OCI-M2 (cell line): ENCODE data around the gene MIER3.

Source experiments
- DNase-seq: peaks from one replicate; lab custom pipeline; 2025; ENCODE audit not compliant: unreplicated experiment; lab: John Stamatoyannopoulos, UW

Gene MIER3

DNA sequence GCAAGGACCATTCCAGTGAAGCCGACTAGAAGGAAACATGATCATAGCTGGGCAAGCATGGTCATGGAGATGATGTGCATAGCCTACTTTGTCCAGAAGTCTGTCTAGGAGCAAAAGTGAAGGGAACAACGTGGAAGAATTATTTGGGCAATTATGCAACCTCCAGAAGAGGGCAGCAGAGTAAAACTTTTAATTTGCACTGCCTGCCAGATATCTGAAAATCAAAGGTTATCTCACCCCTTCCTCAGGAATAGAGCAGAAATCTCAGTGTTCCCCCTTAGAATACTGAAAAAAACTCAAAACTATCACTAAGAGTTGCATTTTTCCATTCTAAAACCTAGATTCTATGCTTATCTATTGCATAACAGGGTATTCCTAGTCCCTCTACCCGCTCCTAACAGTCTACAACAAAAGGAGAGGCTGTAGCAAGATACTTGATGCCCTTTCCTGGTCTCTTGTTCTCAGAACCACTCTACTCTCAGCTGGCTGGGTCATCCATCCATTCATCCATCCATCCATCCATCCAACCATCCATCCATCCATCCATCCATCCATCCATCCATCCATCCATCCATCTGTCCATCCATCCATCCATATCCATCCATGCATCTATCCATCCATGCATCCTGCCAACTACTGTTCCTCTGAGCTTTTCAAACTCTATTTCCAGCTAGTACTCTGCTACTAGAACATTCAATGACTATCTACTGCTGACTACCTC, 50.9 kb downstream of the MIER3 start:
- peak; percentile 17 for DNase-seq

DNA sequence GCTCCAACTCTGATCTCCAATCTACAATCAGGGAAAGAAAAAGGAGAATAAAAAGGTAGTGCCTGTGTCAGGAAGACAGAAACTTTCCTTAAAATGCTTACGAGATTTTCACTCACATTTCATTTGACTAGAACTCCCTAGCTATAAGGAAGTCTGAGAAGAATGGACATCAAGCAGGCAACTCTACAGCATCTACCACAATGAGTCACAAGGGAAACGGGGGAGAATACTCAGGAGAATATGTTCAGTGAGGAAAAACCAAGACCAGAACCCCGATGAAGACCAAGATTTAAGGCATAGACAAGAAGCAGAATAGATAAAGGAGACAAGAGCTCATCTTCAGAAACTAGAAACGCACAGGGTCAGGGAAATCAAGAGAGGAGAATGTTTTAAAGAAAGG, 51.5 kb downstream of the MIER3 start:
- DNase-seq, result no peak

DNA sequence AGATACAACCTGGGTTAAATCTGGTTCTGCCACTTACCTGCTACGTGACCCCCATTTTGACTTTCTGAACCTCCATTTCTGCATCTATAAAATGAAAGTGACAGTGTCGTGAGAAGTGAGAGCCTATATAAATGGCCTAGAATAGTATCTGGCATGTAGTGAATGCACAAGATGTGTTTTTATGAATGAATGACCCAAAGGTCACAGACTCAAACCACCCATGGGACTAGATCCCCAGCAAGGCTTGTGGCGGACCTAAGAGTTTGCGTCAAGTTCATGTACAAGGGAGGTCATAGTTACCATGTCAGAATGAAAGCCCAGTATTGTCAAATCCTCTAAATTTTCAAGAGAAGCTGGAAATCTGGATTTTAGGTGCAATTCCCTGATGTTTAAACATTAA, 53.7 kb downstream of the MIER3 start:
- no peak for DNase-seq

DNA sequence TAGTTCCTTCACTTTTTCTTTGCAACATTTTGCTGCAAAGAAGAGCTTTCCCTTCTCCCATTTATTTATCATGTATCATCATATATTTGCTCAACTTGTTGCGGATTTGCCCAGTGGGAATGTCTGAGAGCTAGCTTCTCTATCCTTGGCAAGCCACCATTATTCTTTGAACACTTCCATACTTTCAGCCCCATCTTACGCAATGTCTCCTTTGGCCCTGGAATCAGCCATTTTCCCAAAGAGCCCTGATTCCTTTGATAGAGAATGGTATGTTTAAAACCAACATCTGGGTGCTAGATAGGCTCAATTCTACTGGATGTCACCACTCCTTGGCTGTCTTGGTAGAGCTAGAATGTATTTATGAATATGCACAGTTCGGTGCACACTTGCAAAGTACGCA, 55.2 kb downstream of the MIER3 start:
- DNase-seq, result no peak

DNA sequence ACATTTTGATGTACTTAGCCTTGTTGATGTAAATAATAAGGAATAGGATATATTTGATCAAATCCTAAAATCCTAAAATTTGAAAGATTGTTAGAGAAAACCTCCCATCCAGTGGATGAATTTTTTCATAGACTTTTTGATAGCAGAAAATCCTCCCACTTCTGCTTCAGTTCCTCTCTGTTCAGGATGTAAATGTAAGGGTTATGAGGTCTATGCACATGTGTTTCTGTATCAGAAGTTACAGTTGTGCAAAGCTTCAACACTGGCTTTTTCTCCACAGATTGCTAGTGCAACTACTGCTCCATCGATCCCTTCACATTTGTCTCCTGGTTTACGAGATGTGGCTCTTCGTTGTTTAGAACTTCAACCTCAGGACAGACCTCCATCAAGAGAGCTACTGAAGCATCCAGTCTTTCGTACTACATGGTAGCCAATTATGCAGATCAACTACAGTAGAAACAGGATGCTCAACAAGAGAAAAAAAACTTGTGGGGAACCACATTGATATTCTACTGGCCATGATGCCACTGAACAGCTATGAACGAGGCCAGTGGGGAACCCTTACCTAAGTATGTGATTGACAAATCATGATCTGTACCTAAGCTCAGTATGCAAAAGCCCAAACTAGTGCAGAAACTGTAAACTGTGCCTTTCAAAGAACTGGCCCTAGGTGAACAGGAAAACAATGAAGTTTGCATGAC, 58.5 kb downstream of the MIER3 start:
- DNase-seq, result no peak

DNA sequence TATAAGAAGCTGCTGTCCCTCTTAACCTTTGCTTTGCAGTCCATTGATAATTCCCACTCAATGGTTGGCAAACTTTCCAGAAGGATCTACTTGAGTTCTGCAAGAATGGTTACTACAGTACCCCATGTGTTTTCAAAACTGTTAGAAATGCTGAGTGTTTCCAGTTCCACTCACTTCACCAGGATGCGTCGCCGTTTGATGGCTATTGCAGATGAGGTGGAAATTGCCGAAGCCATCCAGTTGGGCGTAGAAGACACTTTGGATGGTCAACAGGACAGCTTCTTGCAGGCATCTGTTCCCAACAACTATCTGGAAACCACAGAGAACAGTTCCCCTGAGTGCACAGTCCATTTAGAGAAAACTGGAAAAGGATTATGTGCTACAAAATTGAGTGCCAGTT, 70.4 kb downstream of the MIER3 start:
- DNase-seq, result no peak

DNA sequence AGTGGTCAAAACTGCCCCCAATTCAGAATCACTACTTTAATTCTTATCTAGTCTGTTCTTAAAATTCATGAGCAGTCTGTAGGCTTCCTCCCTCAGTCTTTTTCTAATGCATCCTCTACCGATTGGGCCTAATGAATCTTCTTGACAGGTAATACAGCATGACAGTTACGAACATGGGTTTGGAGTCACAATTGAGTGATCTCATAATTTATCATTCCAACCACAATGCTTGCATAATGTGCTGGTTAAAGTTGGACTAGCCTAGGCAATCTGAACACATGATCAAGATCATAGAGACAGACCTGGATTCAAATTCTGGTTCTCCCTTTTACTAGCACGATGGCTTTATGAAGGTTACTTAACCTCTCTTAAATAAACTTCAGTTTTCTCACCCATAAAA, 75.6 kb downstream of the MIER3 start:
- DNase-seq, result no peak

DNA sequence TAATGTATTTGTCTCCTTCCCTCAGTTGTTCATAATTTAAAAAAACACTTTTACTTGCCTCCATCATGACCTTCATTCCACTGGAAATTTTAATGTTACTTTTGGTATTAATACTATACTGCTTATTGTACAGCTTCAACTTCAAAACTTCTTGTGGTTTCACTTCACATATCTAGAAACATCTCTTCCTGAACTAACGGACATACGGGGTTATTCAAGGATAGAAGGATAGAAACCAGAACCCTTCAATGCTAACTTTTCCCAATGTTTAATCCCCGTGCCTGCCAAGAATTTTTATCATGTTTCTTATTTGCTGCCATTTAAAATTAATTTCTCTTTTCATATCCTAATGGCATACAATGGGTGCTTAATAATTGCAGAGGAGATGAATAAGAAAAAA, 78.9 kb downstream of the MIER3 start:
- DNase-seq, result no peak

DNA sequence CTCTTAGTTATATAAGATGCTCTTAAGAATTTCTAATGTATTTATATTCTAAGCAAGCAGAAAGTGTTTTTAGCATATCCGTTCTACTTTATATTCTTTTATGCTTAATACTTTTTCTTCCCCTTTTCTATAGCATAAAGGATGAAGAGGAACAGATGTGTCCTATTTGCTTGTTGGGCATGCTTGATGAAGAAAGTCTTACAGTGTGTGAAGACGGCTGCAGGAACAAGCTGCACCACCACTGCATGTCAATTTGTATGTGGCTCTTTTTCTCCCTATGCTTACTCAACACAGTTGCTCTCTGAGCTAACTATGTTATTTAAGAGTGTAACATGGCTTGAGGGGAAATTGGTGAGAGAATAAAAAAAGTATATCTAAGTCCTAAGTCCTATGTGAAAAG, 80.1 kb downstream of the MIER3 start:
- no peak for DNase-seq
